Type B pancreatic cell (in vitro differentiated cells): Measurements from ENCODE around the gene MYO3B. TPM values are rescaled to one million over a fixed set of nuclear protein-coding genes. Genes with fewer than 3 reads are reported as not detected.

Source experiments
- DNase-seq: peaks from one replicate; pipeline ENCODE4 v3.0.0; 2021; ENCODE audit warnings: mixed read lengths; ENCODE audit not compliant: unreplicated experiment; ENCODE audit errors: extremely low spot score
- H3K27ac Mint-ChIP-seq: 2 replicates; pipeline ENCODE4 v1.8.0; 2021; ENCODE audit warnings: mild to moderate bottlenecking, mixed read lengths
- H3K27me3 Mint-ChIP-seq: 2 replicates; pipeline ENCODE4 v1.8.0; 2021; ENCODE audit warnings: mixed read lengths
- H3K36me3 Mint-ChIP-seq: 2 replicates; pipeline ENCODE4 v1.8.0; 2021; ENCODE audit warnings: mixed read lengths
- H3K4me1 Mint-ChIP-seq: one replicate; pipeline ENCODE4 v1.8.0; 2021; ENCODE audit warnings: mixed read lengths; ENCODE audit not compliant: unreplicated experiment
- H3K4me3 Mint-ChIP-seq: 2 replicates; pipeline ENCODE4 v1.8.0; 2021; ENCODE audit warnings: mild to moderate bottlenecking, mixed read lengths
- H3K9me3 Mint-ChIP-seq: 2 replicates; pipeline ENCODE4 v1.8.0; 2021; ENCODE audit warnings: mixed read lengths
- total RNA-seq: library from RNA; stranded (reverse); gene quantifications from 2 replicates; pipeline ENCODE4 v1.2.1, GENCODE V29; 2021; ENCODE audit warnings: low replicate concordance
- TF ChIP-seq, protein P1 (sequence below): fragments of 200-600 bp; sonication (generic); conservative IDR thresholded peaks from 2 replicates; pipeline ENCODE4 v1.5.0; 2021; ENCODE audit warnings: antibody characterized with exemption, mild to moderate bottlenecking

The MYO3B gene
- total RNA-seq, 1 donor from 2014 or later: 0.46 TPM

DNA sequence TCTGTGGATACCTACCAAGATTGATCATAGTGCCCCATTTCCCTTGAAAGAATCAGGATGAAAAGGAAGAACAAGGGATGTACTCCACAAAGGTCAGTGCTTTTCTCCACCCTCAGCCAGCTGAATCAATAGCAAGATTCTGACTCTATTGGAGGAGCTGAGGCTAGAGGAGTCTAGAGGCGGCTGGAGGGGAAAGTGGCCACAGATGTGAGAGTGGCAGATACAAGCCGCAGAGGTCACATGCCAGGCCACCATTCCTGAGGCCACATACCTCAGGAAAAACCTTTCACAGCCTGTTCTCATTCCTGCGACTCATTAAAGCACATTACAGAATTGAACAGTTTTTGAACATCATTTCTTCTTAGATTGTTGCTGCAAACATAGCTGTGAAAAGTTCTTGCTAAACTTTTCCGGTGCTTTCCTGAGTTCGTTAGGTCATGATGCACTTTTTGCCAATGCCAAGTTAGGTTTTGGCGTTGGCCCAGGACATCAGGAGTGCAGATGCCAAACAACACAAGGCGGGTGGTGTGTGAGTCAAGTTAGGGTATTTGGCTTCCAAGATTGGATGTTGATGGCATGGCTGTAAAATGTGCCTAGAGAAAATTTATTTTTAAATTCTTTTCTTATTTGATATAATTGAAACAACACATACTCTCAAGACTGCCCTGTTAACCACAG lies 376.5 kb downstream of the MYO3B start:
- Mint-ChIP-seq H3K4me1 (no peaks in the 10 kb centered on the region), H3K27ac (no peak overlapping the region), H3K27me3 (no peaks in the 10 kb centered on the region), H3K4me3 (no peak overlapping the region), H3K9me3 (peaks cover 11% of the 10 kb centered on the region), H3K36me3 (peaks cover 6% of the 10 kb centered on the region)
- TF ChIP-seq, protein P1, sequence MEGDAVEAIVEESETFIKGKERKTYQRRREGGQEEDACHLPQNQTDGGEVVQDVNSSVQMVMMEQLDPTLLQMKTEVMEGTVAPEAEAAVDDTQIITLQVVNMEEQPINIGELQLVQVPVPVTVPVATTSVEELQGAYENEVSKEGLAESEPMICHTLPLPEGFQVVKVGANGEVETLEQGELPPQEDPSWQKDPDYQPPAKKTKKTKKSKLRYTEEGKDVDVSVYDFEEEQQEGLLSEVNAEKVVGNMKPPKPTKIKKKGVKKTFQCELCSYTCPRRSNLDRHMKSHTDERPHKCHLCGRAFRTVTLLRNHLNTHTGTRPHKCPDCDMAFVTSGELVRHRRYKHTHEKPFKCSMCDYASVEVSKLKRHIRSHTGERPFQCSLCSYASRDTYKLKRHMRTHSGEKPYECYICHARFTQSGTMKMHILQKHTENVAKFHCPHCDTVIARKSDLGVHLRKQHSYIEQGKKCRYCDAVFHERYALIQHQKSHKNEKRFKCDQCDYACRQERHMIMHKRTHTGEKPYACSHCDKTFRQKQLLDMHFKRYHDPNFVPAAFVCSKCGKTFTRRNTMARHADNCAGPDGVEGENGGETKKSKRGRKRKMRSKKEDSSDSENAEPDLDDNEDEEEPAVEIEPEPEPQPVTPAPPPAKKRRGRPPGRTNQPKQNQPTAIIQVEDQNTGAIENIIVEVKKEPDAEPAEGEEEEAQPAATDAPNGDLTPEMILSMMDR: no peak
- no peak for DNase-seq

DNA sequence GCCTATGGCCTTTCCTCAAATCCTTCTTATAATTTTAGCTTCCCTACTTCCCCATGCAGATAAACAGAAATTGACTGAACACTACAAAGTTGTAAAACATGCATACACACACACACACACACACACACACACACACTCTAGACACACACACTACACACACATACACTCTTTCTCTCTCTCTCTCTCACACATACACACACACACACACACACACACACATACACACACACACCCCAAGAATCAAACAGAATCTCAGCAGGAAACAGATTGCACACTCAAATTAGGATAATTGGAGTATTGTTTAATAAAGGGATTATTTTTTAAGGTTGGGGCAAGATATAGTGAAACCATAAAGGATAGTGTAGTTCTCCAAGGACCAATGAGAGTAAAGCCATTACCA lies 385.0 kb downstream of the MYO3B start:
- Mint-ChIP-seq H3K4me3 (no peak overlapping the region), H3K4me1 (no peaks in the 10 kb centered on the region), H3K27me3 (peaks cover 16% of the 10 kb centered on the region), H3K9me3 (peaks cover 5% of the 10 kb centered on the region), H3K27ac (no peak overlapping the region), H3K36me3 (no peaks in the 10 kb centered on the region)
- no peak for DNase-seq
- TF ChIP-seq, protein P1: no peak

DNA sequence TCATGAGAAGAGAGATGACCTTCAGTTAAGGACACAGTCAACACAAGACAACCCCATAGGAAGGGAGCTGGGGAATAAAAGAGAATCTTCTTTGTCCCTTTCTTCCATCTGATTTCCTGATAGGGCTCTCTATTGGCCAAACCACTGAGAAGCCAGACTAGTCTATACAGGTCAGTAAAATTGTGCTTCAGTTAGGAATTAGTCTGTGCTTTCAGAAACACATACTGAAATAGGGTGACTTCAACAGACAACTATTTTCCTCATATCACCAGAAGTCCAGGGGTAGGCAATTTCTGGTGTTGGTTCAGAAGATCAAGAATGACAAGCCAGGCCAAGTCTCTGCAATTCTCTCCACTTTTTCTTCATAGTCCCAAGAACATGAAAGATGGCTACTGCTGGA lies 385.5 kb downstream of the MYO3B start:
- Mint-ChIP-seq H3K4me3 (no peak overlapping the region), H3K9me3 (peaks cover 5% of the 10 kb centered on the region), H3K27me3 (peaks cover 19% of the 10 kb centered on the region), H3K4me1 (no peaks in the 10 kb centered on the region), H3K36me3 (no peaks in the 10 kb centered on the region), H3K27ac (no peak overlapping the region)
- TF ChIP-seq, protein P1: no peak
- DNase-seq: no peak

DNA sequence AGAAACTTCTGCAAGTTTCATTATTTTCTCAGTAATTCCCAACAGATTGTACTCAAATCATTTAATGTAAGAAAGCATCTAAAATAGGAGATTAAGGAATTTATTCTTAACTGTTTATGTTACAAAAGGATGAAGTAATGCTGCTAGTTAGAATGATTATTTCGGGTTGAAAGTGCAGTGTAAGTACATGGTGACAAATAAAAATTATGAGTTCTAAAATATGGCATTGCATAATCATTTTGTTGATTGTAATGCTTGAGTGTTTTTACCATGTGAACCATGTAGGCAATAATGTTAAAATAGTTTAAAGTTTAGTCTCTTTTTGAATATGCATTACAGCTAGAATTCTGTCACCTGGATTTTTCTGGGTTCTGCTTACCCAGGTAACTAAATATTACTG lies 388.2 kb downstream of the MYO3B start:
- no peak for DNase-seq
- TF ChIP-seq, protein P1: no peak
- Mint-ChIP-seq H3K36me3 (no peaks in the 10 kb centered on the region), H3K27me3 (peaks cover 24% of the 10 kb centered on the region), H3K4me1 (no peaks in the 10 kb centered on the region), H3K4me3 (no peak overlapping the region), H3K9me3 (peaks cover 2% of the 10 kb centered on the region), H3K27ac (no peak overlapping the region)

DNA sequence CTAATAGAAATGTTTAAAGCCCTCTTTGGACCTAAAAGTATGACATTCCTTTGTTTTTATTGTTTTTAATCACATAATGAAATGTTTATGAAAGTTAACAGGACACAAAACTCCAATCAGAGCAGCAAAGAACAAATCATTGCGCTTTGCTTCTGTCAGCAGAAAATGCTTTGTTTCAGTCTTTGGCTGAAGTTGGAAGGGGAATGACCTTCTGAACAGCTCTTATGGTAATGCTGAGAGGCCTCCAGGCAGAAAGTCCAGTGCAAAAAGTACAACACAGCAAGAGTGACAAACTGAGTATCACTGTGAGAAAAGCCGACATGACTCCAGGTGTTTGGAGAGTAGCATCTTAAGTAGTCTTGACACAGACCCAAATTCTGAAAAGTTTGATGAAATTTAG lies 389.5 kb downstream of the MYO3B start:
- no peaks in the 10 kb centered on the region for H3K36me3 Mint-ChIP-seq
- no peaks in the 10 kb centered on the region for H3K4me1 Mint-ChIP-seq
- DNase-seq: no peak
- TF ChIP-seq, protein P1: no peak
- no peak overlapping the region for H3K27ac Mint-ChIP-seq
- no peak overlapping the region for H3K4me3 Mint-ChIP-seq
- peaks cover 27% of the 10 kb centered on the region for H3K27me3 Mint-ChIP-seq
- no peaks in the 10 kb centered on the region for H3K9me3 Mint-ChIP-seq
